Lower leg skin (tissue), 4 donors: Measurements from ENCODE around the gene HAO1. TPM values are rescaled to one million over a fixed set of nuclear protein-coding genes. Genes with fewer than 3 reads are reported as not detected.

Experiments
- DNase-seq, 2 donors: peaks; one replicate each; pipeline ENCODE4 v3.0.0-alpha.2; 2019; ENCODE audit warnings: low spot score in 2 of 2
- H3K4me3 ChIP-seq: fragments of 200-600 bp; sonication (generic); 2 replicates; pipeline ENCODE4 v1.5.1; 2017; ENCODE audit warnings: mild to moderate bottlenecking, low read depth; ENCODE audit not compliant: poor library complexity, severe bottlenecking
- CTCF ChIP-seq, 3 donors: fragments of 450-650 bp; IDR thresholded peaks; one replicate each; pipeline ENCODE4 v1.5.1; 2016; ENCODE audit warnings: antibody characterized with exemption in 3 of 3, mild to moderate bottlenecking in 3 of 3, moderate library complexity in 2 of 3
- POLR2A ChIP-seq, 2 donors: fragments of 450-650 bp; IDR thresholded peaks; one replicate each; pipeline ENCODE4 v1.6.1; 2016 to 2017; ENCODE audit warnings: antibody characterized with exemption in 2 of 2, mild to moderate bottlenecking in 1 of 2, moderate library complexity in 1 of 2
- WGBS, 2 donors: methylation state at CpG; one replicate each; pipeline ENCODE4 v1.1.5; 2018; 5-methylcytosine and 5-hydroxymethylcytosine counted together
- intact Hi-C: fragments of 100-400 bp; cut with DNase I; formaldehyde crosslinking; loops from one replicate; pipeline ENCODE4 v1.15.0; 2023; ENCODE audit warnings: low total_unique reads
- total RNA-seq, 4 donors: library from RNA; depleted of rRNA; stranded (reverse); fragments of >200 nt; gene quantifications; one replicate each; pipeline ENCODE4 v1.1.0, GENCODE V29; 2016

Gene HAO1
- total RNA-seq, 4 donors from 2014 or later: not detected

GRCh38 chr20:7924692-7925091 lies 15.6 kb downstream of the HAO1 start:
- TF ChIP-seq CTCF (IDR thresholded peaks at IDR 0.05) (no peak), POLR2A (IDR thresholded peaks at IDR 0.05) (no peak)
- no peak for DNase-seq
- intact Hi-C loops: no loop called here
- no peak overlapping the region for H3K4me3 ChIP-seq
- 34 to 63% methylated on average over 3 of the region's 3 CpGs for WGBS, 2 donors

- WGBS, 2 donors: 82 to 92% methylated on average over 1 of the region's 1 CpG
- H3K4me3 ChIP-seq: no peak overlapping the region
- DNase-seq: no peak
- TF ChIP-seq CTCF (IDR thresholded peaks at IDR 0.05) (no peak), POLR2A (IDR thresholded peaks at IDR 0.05) (no peak)
- intact Hi-C loops: no loop called here
Observed at GRCh38 chr20:7916648-7917047, 23.6 kb downstream of the HAO1 start.

- TF ChIP-seq CTCF (IDR thresholded peaks at IDR 0.05) (no peak), POLR2A (IDR thresholded peaks at IDR 0.05) (no peak)
- no peak overlapping the region for H3K4me3 ChIP-seq
- WGBS, 2 donors: 48 to 63% methylated on average over 3 of the region's 3 CpGs
- no peak for DNase-seq
- intact Hi-C loops: no loop called here
Observed at GRCh38 chr20:7912551-7912950, 27.7 kb downstream of the HAO1 start.

- TF ChIP-seq CTCF (IDR thresholded peaks at IDR 0.05) (no peak), POLR2A (IDR thresholded peaks at IDR 0.05) (no peak)
- no peak overlapping the region for H3K4me3 ChIP-seq
- intact Hi-C loops: no loop called here
- 69 to 70% methylated on average over 10 of the region's 10 CpGs for WGBS, 2 donors
- no peak for DNase-seq
Observed at GRCh38 chr20:7911586-7912330, 28.5 kb downstream of the HAO1 start.

- TF ChIP-seq CTCF (IDR thresholded peaks at IDR 0.05) (no peak), POLR2A (IDR thresholded peaks at IDR 0.05) (no peak)
- no peak overlapping the region for H3K4me3 ChIP-seq
- 66 to 71% methylated on average over 4 of the region's 4 CpGs for WGBS, 2 donors
- intact Hi-C loops: no loop called here
- DNase-seq: no peak
Observed at GRCh38 chr20:7908905-7909304, 31.4 kb downstream of the HAO1 start.

GRCh38 chr20:7903429-7903828 lies 36.8 kb downstream of the HAO1 start:
- no peak for DNase-seq
- TF ChIP-seq POLR2A (IDR thresholded peaks at IDR 0.05) (no peak), CTCF (IDR thresholded peaks at IDR 0.05) (peak in 1 of 3 donors; percentile 50)
- intact Hi-C loops: no loop called here
- WGBS, 2 donors: 38 to 90% methylated on average over 1 of the region's 1 CpG
- no peak overlapping the region for H3K4me3 ChIP-seq
